Ishikawa (cell line): Measurements from ENCODE around the gene ATG16L2.

ENCODE experiments used
- EP300 ChIP-seq: IDR thresholded peaks from 2 replicates; pipeline ENCODE4 v1.6.1; 2012; ENCODE audit warnings: borderline replicate concordance
- FOXM1 ChIP-seq: IDR thresholded peaks from 2 replicates; pipeline ENCODE4 v1.6.1; 2012; ENCODE audit warnings: low read depth, borderline replicate concordance
- RAD21 ChIP-seq: IDR thresholded peaks from 2 replicates; pipeline ENCODE4 v1.6.1; 2012; ENCODE audit warnings: low read depth
- USF1 ChIP-seq: IDR thresholded peaks from 2 replicates; pipeline ENCODE4 v1.6.1; 2012
- YY1 ChIP-seq: IDR thresholded peaks from 2 replicates; pipeline ENCODE4 v1.6.1; 2012; ENCODE audit warnings: low read depth

GRCh38 chr11:72863091-72863490 is 48.9 kb downstream of the ATG16L2 start:
- TF ChIP-seq EP300 (no peak), USF1 (no peak), RAD21 (no peak), FOXM1 (no peak), YY1 (no peak)
